Measurements from ENCODE around the gene FAM89A. TPM values are rescaled to one million over a fixed set of nuclear protein-coding genes. Genes with fewer than 3 reads are reported as not detected.
"Not testable (repeated sequence)": the region's sequence is repeated elsewhere in the genome, so short reads cannot be mapped to it uniquely, and the experiment has no call there.

FAM89A gene
- total and polyA plus RNA-seq, 9 of the 15 experiments (the other 6 are each of a cell fraction or from before 2014, with no cell fraction given), result 8.7 to 66.2 (median 43.3) TPM

GRCh38 chr1:231048419-231048818 is 8.4 kb upstream of the FAM89A start:
- 81% methylated on average over 9 of the region's 9 CpGs for WGBS (ENCODE audit: insufficient coverage, low coverage, missing lambda C conversion rate)
- TF ChIP-seq ZNF668 (CRISPR knock-in tag; IDR thresholded peaks at IDR 0.05) (peak; percentile 76; the same call in 1 of the 2 replicates), ZNF398 (CRISPR knock-in tag; IDR thresholded peaks at IDR 0.05) (0 out of 2 replicates have a peak, but pooled peaks have one; percentile 38), PTTG1 (tag; IDR thresholded peaks at IDR 0.05; ENCODE audit: low read depth) (peak; percentile 37; the same call in 1 of the 2 replicates), DMBX1 (CRISPR knock-in tag; IDR thresholded peaks at IDR 0.05; ENCODE audit: borderline replicate concordance) (peak; percentile 33; the same call in 1 of the 2 replicates), ZBTB33 (CRISPR knock-in tag; IDR thresholded peaks at IDR 0.05) (peak; percentile 55)
- intact Hi-C loops (cut with micrococcal nuclease), result not testable (repeated sequence)

More at GRCh38 chr1:231048419-231048818, 8.4 kb upstream of the FAM89A start:
- BruUV-seq (replicated peaks); H2AFZ ChIP-seq (ENCODE audit: low read depth, low read length); H3K9me1 ChIP-seq (ENCODE audit: control insufficient read depth, insufficient read depth, low read length); in situ Hi-C loops (cut with MboI); CTCF ChIA-PET (ENCODE audit: low intra/inter-chr PET ratio); H3K4me2 ChIP-seq (ENCODE audit: insufficient read depth, low read length); H3K79me2 ChIP-seq (ENCODE audit: control insufficient read depth, insufficient read depth, low read length); H3K9ac ChIP-seq (ENCODE audit: insufficient read depth in 1 of 2, low read depth in 2 of 2, low read length in 2 of 2); DNase-seq (ENCODE audit: extremely low read depth in 1 of 4, low spot score in 3 of 4); H3K27ac ChIP-seq (ENCODE audit: extremely low read depth, low read depth, low read length); H3K4me3 ChIP-seq; H3K36me3 ChIP-seq (ENCODE audit: control insufficient read depth, insufficient read depth, low read length); FAIRE-seq; H3K27me3 ChIP-seq (ENCODE audit: control insufficient read depth in 2 of 2, insufficient read depth in 2 of 2, low read length in 2 of 2); ATAC-seq; H4K20me1 ChIP-seq (replicated peaks; ENCODE audit: control insufficient read depth, insufficient read depth, low read length): not testable (repeated sequence)
- peaks cover 15% of the 10 kb centered on the region for H3K9me3 ChIP-seq (replicated peaks; ENCODE audit: control insufficient read depth, insufficient read depth, low read depth, low read length)
- H3K4me1 ChIP-seq (replicated peaks in 1 of 2; ENCODE audit: control insufficient read depth in 2 of 2, insufficient read depth in 2 of 2, low read length in 2 of 2), result peaks cover 10 to 47% of the 10 kb centered on the region in 2 experiments
- POLR2A ChIA-PET, result interaction anchor here (0.8 to 1.4 kb wide), 2 partner anchors 13 to 108 kb away, joined by 3 to 4 read pairs; no protein-coding TSS in a partner anchor

All from K562 (cell line).